GM12892 (cell line): ENCODE measurements around the gene RNF133.

Experiments used
- POLR2A ChIP-seq: IDR thresholded peaks from 2 replicates; pipeline ENCODE4 v1.6.1; 2011; ENCODE audit warnings: low read depth, low read length, control low read depth
- POLR2AphosphoS5 ChIP-seq: IDR thresholded peaks from 2 replicates; pipeline ENCODE4 v1.6.1; 2011; ENCODE audit warnings: low read depth, low read length, control low read depth

DNA sequence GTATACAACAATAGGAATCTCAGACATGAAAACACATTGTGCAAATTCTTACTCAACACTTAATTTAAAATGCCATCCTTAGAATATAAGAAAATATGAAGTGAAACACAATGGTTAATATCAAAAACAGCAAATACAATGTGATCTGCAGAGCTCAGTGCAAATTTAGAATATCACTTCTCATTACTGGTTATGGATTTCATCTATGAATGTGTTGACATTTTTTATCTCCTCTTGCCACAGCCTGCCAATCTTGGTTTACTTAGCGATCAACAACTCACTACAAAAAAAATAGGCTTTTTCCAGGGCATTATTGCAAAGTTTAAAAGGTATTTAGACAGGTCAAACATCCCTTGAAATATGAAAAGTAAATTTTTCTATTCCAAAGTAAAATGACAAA, 28.8 kb upstream of the RNF133 start:
- TF ChIP-seq POLR2A (no peak), POLR2AphosphoS5 (no peak)
